Fibroblast of peridontal ligament (primary cell): Measurements from ENCODE around the gene PITPNM3.

Source experiments
- DNase-seq: peaks from one replicate; pipeline ENCODE4 v3.0.0-alpha.2; 2010; ENCODE audit errors: extremely low read depth

The PITPNM3 gene

GRCh38 chr17:6408276-6408675 is 148.1 kb downstream of the PITPNM3 start:
- no peak for DNase-seq

GRCh38 chr17:6402258-6402657 is 154.1 kb downstream of the PITPNM3 start:
- DNase-seq = peak; percentile 24
